KBM-7 (cell line): Measurements from ENCODE around the gene TECR.
"Not testable (repeated sequence)": the region's sequence is repeated elsewhere in the genome, so short reads cannot be mapped to it uniquely, and the experiment has no call there.

ENCODE experiments used
- DNase-seq: peaks from one replicate; pipeline ENCODE4 v3.0.0-alpha.2; 2015
- in situ Hi-C: fragments of 300-500 bp; cut with MboI; formaldehyde crosslinking; loops from 2 replicates; pipeline ENCODE4 v1.14.3; 2020; ENCODE audit warnings: low sequenced_read_pairs, low pct_unique_long_range_greater_than_20kb, mixed read lengths

Gene TECR

GRCh38 chr19:14555918-14556661 is 26.7 kb downstream of the TECR start:
- in situ Hi-C loops = no loop called here
- no peak for DNase-seq

DNA sequence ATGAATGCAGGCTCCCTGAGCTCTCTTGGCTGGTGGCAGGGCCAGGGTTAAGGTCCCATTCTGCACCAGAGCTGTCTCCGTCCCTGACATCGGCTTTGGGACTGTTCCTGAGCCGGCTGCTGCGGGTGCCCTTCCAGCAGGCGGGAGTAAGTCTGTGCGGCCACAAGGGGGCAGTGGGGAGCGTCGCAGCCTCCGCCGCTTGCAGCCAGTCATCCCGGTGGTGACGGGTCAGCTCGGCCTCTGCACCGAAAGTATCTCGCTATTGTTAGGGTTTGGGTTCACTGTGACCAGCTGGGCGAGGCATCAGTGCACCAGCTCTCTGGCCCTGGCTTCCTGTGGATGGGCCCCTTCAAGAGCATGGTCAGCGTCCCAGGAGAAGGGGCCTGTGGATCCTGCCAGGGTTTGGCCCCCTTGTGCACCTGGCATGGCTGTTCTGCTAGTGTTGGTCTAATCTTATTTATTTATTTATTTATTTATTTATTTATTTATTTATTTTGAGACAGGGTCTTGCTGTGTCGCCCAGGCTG is 27.3 kb downstream of the TECR start:
- DNase-seq = peak; percentile 80
- in situ Hi-C loops = no loop called here

DNA sequence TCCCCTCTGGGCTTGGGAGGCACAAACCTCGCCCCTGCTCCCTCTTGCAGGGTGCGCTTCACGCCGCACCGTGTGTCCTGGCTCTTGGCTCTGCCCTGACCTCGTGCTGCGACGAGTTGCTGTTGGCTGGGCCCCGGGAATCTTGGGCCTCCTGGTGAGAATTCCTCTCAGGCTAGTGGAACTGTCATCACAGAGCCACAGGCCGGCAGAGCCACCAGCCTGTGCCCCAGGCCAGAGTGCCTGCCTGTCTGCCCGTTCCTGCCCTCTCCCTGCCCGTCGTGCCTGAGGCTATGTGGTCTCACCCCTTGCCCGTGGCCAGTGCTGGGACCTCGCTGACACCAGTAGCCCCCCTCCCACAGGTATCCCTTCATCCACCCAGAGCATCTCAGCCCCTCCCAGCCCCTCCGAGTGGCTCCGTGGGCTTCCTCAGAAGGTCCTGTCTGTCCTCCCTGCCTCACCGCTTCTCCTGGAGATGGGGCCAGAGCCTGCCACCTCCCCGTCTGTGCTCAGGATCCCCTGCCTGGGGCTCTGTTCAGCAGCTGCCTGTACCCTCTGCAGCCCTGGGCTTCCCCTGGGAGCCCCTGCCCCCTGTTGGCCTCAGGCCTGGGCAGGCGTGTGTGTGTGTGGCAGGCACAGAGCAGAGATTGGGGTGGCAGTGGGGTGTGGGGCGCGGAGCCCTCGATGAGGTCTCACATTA is 29.1 kb downstream of the TECR start:
- DNase-seq = no peak
- in situ Hi-C loops = no loop called here

- in situ Hi-C loops = no loop called here
These were observed 30.8 kb downstream of the TECR start for GRCh38 chr19:14559916-14560775.

DNA sequence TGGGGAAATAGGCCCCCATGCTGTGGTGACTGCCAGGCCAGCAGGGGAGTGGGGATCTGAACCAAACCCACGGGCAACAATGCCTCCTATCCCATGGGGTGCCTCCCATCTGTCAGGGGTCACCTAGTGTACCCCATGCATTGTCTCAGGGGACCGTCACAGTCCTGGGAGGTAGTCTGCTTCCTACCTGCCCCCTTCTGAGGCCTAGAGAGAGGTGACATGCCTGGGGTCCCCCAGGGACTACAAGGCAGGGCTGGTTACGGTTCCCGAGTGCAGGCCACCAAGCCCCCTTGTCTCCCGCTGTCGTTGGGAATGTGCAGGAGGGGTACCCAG is 31.3 kb downstream of the TECR start:
- in situ Hi-C loops = no loop called here

More at GRCh38 chr19:14559916-14560775, 30.8 kb downstream of the TECR start:
- DNase-seq = no peak

GRCh38 chr19:14561249-14561648 is 31.9 kb downstream of the TECR start:
- in situ Hi-C loops = no loop called here
- no peak for DNase-seq

More for the DNA sequence above, 31.3 kb downstream of the TECR start:
- DNase-seq = no peak

GRCh38 chr19:14561847-14562351 is 32.5 kb downstream of the TECR start:
- in situ Hi-C loops = no loop called here
- no peak for DNase-seq

GRCh38 chr19:14562660-14563589 is 33.5 kb downstream of the TECR start:
- no peak for DNase-seq
- in situ Hi-C loops = no loop called here

DNA sequence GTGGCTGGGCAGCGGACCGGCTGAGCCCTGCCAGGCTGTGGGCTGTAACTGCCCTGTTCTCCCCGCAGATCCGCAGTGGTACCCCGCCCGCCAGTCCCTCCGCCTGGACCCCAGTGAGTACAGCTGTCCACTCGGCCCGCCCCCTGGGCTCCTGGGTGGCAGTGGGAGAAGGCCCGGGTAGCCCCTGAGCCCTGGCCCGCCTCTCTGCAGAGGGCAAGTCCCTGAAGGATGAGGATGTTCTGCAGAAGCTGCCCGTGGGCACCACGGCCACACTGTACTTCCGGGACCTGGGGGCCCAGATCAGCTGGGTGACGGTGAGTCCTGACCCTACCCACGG is 34.2 kb downstream of the TECR start:
- in situ Hi-C loops = no loop called here

DNA sequence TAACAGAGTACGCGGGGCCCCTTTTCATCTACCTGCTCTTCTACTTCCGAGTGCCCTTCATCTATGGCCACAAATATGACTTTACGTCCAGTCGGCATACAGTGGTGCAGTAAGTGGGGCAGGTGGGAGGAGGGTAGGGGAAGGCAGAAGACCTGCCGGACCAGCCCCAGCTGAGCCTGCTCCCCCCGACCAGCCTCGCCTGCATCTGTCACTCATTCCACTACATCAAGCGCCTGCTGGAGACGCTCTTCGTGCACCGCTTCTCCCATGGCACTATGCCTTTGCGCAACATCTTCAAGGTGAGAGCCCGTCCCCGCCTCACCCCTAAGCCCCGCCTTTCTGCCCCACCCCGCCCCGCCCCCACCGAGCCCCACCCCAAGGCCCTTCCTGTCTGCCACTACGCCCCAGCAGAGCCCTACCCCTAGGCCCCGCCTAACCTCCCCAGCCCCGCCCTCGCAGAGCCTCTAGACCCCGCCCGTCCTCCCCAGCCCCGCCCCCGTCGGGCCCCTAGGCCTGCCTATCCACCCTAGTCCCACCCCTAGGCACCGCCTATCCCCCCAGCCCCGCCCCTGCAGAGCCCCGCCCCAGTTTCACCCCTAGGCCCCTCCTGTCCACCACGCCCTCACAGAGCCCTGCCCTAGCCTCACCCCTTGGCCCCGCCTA is 34.7 kb downstream of the TECR start:
- DNase-seq = no peak
- in situ Hi-C loops = no loop called here

More for the DNA sequence above, 34.2 kb downstream of the TECR start:
- no peak for DNase-seq

GRCh38 chr19:14564652-14565297 is 35.4 kb downstream of the TECR start:
- in situ Hi-C loops, DNase-seq: not testable (repeated sequence)

- in situ Hi-C loops = no loop called here
- no peak for DNase-seq
These were observed 35.9 kb downstream of the TECR start for GRCh38 chr19:14565298-14565679.

- in situ Hi-C loops = no loop called here
These were observed 36.6 kb downstream of the TECR start for GRCh38 chr19:14565765-14566711.

GRCh38 chr19:14566712-14567077 is 37.3 kb downstream of the TECR start:
- in situ Hi-C loops = no loop called here
- DNase-seq = no peak

More at GRCh38 chr19:14565765-14566711, 36.6 kb downstream of the TECR start:
- no peak for DNase-seq

DNA sequence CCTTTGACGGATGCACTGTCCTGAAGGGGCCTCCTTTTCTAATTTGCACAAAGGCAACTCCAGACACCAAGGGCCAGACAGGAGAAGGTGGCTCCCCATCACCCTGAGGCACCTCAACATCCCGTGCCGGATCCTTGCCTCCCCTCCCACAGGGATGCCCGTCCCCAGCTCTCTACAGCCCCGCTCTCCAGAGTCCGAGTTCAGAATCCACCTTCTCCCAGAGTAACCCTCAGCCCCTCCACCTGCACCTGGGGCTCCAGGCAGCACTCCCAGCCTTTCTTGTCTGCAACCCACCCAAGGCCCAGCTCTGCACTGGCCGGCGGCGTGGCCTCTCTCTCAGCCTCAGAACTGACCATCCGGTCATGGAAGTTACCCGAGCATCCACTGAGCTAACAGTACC is 37.7 kb downstream of the TECR start:
- in situ Hi-C loops = no loop called here
- DNase-seq = no peak

- in situ Hi-C loops = loop anchor here (10.0 kb wide), 1 partner anchor 114 kb away; no protein-coding TSS in a partner anchor
- no peak for DNase-seq
These were observed 41.6 kb downstream of the TECR start for GRCh38 chr19:14570864-14571527.
